ENCODE results near the gene ZBTB2. TPM values are rescaled to one million over a fixed set of nuclear protein-coding genes. Genes with fewer than 3 reads are reported as not detected.

ZBTB2 gene
- total RNA-seq, 4 donors from 2014 or later = 2.4 to 9.6 (median 7.6) TPM

- TF ChIP-seq POLR2A (IDR thresholded peaks at IDR 0.05) = no peak
- TF ChIP-seq, protein P1, sequence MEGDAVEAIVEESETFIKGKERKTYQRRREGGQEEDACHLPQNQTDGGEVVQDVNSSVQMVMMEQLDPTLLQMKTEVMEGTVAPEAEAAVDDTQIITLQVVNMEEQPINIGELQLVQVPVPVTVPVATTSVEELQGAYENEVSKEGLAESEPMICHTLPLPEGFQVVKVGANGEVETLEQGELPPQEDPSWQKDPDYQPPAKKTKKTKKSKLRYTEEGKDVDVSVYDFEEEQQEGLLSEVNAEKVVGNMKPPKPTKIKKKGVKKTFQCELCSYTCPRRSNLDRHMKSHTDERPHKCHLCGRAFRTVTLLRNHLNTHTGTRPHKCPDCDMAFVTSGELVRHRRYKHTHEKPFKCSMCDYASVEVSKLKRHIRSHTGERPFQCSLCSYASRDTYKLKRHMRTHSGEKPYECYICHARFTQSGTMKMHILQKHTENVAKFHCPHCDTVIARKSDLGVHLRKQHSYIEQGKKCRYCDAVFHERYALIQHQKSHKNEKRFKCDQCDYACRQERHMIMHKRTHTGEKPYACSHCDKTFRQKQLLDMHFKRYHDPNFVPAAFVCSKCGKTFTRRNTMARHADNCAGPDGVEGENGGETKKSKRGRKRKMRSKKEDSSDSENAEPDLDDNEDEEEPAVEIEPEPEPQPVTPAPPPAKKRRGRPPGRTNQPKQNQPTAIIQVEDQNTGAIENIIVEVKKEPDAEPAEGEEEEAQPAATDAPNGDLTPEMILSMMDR (IDR thresholded peaks at IDR 0.05) = no peak
- no peak for TF ChIP-seq POLR2AphosphoS5 (IDR thresholded peaks at IDR 0.05)
- no peak for TF ChIP-seq EP300 (IDR thresholded peaks at IDR 0.05; ENCODE audit: low read depth)
- no peaks in the 10 kb centered on the region for H3K27me3 ChIP-seq
- 90 to 100% methylated on average over 1 to 3 of the region's 3 CpGs for WGBS, 2 donors (ENCODE audit: low coverage in 1 of 2)
- no peak for DNase-seq
- H3K9me3 ChIP-seq = no peaks in the 10 kb centered on the region
- H3K27ac ChIP-seq = no peak overlapping the region
- in situ Hi-C loops (cut with MboI; ENCODE audit: low pct_ligation_motif_present in 1 of 4, low pct_unique_long_range_greater_than_20kb in 1 of 4, low sequenced_read_pairs in 3 of 4) (no loop called here), intact Hi-C loops (cut with DNase I; ENCODE audit: low total_unique reads) (no loop called here)
- no peaks in the 10 kb centered on the region for H3K4me1 ChIP-seq
- H3K4me3 ChIP-seq = no peak overlapping the region
- H3K36me3 ChIP-seq = peaks cover 0 to 20% (median 6%) of the 10 kb centered on the region in 4 donors
Measured at GRCh38 chr6:151412909-151413308, 21.6 kb upstream of the ZBTB2 start.

DNA sequence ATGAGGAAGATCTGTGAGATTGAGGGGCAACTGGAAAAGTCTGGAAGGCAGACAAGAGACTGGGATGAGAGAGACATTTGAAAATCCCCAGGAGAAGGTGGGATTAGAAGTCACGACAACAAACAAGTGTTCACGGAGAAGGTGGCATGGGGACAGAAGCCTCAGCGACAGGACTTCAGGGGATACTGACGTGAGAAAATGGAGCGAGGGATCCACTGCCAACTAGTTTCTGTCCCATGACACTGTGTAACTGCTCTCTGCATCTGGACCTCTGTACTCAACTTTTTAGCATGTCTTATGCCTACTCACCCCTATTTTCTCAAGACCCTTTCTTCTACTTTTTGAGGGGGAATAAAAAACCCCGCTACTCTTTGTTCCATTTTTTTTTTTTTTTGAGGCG is 18.3 kb upstream of the ZBTB2 start:
- peaks cover 0 to 4% (median 0%) of the 10 kb centered on the region in 4 donors for H3K36me3 ChIP-seq
- in situ Hi-C loops (cut with MboI; ENCODE audit: low pct_ligation_motif_present in 1 of 4, low pct_unique_long_range_greater_than_20kb in 1 of 4, low sequenced_read_pairs in 3 of 4) = no loop called here
- intact Hi-C loops (cut with DNase I; ENCODE audit: low total_unique reads) = no loop called here

GRCh38 chr6:151409260-151409659 is 17.9 kb upstream of the ZBTB2 start:
- H3K27me3 ChIP-seq = no peaks in the 10 kb centered on the region
- H3K27ac ChIP-seq = no peak overlapping the region
- no peak for DNase-seq
- 81 to 90% methylated on average over 2 of the region's 2 CpGs for WGBS, 2 donors (ENCODE audit: low coverage in 1 of 2)
- no peak overlapping the region for H3K4me3 ChIP-seq
- no peaks in the 10 kb centered on the region for H3K36me3 ChIP-seq
- H3K9me3 ChIP-seq = no peaks in the 10 kb centered on the region
- TF ChIP-seq EP300 (IDR thresholded peaks at IDR 0.05; ENCODE audit: low read depth) = no peak
- no peak for TF ChIP-seq POLR2A (IDR thresholded peaks at IDR 0.05)
- TF ChIP-seq POLR2AphosphoS5 (IDR thresholded peaks at IDR 0.05) = no peak
- TF ChIP-seq, protein P1 (IDR thresholded peaks at IDR 0.05) = no peak
- H3K4me1 ChIP-seq = no peaks in the 10 kb centered on the region
- in situ Hi-C loops (cut with MboI; ENCODE audit: low pct_ligation_motif_present in 1 of 4, low pct_unique_long_range_greater_than_20kb in 1 of 4, low sequenced_read_pairs in 3 of 4) = no loop called here
- intact Hi-C loops (cut with DNase I; ENCODE audit: low total_unique reads) = no loop called here

More for the DNA sequence above, 18.3 kb upstream of the ZBTB2 start:
- H3K4me1 ChIP-seq = no peaks in the 10 kb centered on the region
- no peaks in the 10 kb centered on the region for H3K27me3 ChIP-seq
- H3K27ac ChIP-seq = no peak overlapping the region
- TF ChIP-seq, protein P1 (IDR thresholded peaks at IDR 0.05) = no peak
- TF ChIP-seq POLR2A (IDR thresholded peaks at IDR 0.05) (no peak), POLR2AphosphoS5 (IDR thresholded peaks at IDR 0.05) (no peak), EP300 (IDR thresholded peaks at IDR 0.05; ENCODE audit: low read depth) (no peak)
- 91 to 96% methylated on average over 5 to 7 of the region's 7 CpGs for WGBS, 2 donors (ENCODE audit: low coverage in 1 of 2)
- DNase-seq = no peak
- no peak overlapping the region for H3K4me3 ChIP-seq
- no peaks in the 10 kb centered on the region for H3K9me3 ChIP-seq

- no peaks in the 10 kb centered on the region for H3K27me3 ChIP-seq
- intact Hi-C loops (cut with DNase I; ENCODE audit: low total_unique reads) = no loop called here
- TF ChIP-seq, protein P1 (IDR thresholded peaks at IDR 0.05) = no peak
- TF ChIP-seq EP300 (IDR thresholded peaks at IDR 0.05; ENCODE audit: low read depth) (no peak), POLR2AphosphoS5 (IDR thresholded peaks at IDR 0.05) (no peak), POLR2A (IDR thresholded peaks at IDR 0.05) (no peak)
- no peaks in the 10 kb centered on the region for H3K9me3 ChIP-seq
- no peak overlapping the region for H3K27ac ChIP-seq
- H3K4me3 ChIP-seq = no peak overlapping the region
- H3K4me1 ChIP-seq = no peaks in the 10 kb centered on the region
- in situ Hi-C loops (cut with MboI; ENCODE audit: low pct_ligation_motif_present in 1 of 4, low pct_unique_long_range_greater_than_20kb in 1 of 4, low sequenced_read_pairs in 3 of 4) = no loop called here
- DNase-seq = no peak
- H3K36me3 ChIP-seq = no peaks in the 10 kb centered on the region
- 75 to 87% methylated on average over 2 of the region's 2 CpGs for WGBS, 2 donors (ENCODE audit: low coverage in 1 of 2)
Measured at GRCh38 chr6:151408858-151409257, 17.5 kb upstream of the ZBTB2 start.

All from transverse colon (tissue), 4 donors.